Measurements from ENCODE around the gene SCN4B.

The SCN4B gene

DNA sequence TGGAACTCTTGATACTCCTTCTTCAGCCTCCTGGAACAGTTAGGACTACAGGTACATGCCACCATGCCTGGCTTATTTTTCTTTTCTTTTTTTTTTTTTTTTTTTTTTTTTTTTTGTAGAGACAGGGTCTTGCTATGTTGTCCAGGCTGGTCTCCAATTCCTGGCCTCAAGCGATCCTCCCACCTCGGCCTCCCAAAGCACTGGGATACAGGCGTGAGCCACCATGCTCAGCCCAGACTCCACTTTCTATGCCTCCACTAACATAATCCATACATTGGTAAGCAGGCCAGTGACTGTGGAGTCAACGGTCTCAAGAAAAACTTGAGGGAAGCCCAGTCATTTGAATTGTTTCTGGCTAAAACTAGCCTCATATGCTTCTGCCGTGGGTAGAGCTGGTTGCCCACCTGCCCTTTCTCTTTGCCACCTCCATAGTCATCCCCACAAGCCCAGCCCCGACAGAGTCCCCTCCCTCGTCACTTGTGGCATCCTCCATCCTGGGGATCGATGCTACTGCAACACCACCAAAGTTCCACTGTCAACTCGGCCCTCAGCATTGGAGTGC lies 21.5 kb upstream of the SCN4B start:
- no peak for DNase-seq

DNA sequence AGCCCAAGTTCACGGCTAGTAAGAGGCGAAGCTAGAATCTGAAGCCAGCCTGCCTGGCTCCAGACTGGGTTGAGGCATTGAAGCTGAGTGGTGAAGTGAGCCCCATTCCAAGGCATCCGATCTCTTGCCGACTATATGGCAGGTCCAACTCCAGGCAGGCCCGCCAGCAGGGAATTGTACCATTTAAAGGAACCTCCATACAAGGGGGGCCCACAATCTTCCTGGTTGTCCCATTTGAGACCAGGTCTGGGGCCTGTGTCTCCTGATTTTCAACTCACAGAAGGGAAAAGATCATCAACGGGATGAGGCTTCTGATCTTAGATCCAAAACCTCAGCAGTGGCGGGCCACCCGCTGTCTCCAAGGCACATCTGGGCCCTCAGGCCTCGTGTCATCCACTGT lies 19.7 kb upstream of the SCN4B start:
- DNase-seq, result no peak

DNA sequence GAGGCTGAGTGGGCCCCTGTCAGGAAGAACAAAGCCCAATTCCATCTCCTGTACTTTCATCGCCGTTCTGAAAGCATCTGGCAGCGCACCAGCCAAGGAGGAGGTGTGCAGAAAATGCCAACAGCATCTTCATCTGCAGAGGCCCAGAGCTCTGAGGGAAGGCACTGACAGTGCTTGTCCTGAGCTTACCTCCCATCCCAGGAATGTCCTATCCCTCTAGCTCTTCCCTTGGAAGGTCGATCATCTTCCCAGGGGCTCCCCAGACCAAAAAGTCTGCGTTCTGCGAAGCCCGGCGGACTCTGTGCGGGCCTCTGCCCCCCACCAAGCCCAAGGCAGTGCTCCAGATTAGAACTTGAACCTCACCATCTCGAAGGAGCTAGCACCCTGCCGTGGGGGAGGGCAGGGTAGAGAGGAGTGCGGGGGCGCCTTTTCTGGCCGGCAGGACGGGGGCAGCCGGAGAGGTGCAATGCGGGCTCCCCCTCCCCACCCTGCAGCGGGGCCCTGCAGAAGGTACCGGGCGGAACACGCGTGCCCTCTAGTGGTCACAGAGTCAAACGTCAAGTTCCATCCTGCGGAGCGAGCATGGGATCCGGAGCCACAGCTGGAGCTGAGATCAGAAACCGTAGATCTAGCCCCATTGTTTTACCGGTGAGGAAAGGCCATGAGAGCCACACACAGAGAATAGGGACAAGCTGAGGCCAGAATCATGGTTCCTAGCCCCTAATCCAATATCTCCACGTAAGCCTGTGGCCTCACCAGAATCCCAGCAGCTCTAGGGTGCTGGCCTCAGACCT lies 18.8 kb upstream of the SCN4B start:
- peak; percentile 44 for DNase-seq

DNA sequence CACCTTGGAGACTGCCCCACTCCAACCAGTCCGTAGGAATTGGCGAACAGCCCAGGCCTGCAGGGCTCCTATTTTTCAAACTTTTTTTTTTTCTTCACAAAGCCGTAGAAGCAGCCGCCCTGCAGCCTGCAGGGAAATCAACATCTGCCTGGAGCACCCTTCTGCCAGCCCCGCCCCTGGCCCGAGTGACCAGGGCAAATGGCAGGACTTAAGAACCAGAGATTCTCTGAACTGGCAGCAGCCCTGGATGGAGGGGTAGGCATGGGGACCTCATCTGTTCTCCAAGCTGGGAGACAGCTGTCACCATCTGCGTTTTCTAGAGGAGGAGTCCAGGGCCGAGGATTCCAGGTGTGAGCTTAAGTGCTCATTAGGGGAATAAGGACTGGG lies 18.3 kb upstream of the SCN4B start:
- no peak for DNase-seq

DNA sequence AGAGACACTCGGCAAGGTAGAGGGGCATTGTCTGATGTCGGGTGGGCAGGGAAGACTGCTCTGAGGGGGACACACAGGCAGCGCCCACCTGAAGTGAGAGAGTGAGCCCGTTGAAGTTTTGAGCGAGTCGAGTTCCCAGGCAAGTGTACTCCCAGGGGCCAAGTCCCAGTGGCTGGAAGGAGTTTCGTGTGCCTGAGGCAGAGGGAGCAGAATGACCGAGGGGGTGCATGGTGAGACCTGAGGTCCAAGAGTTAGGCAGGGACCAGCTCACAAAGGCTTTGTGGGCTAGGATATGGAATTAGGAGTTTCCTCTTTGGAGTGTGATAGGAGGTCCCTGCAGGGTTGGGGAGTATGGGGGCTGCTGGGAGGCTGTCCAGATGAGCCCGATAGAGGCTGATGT lies 17.6 kb upstream of the SCN4B start:
- DNase-seq, result no peak

DNA sequence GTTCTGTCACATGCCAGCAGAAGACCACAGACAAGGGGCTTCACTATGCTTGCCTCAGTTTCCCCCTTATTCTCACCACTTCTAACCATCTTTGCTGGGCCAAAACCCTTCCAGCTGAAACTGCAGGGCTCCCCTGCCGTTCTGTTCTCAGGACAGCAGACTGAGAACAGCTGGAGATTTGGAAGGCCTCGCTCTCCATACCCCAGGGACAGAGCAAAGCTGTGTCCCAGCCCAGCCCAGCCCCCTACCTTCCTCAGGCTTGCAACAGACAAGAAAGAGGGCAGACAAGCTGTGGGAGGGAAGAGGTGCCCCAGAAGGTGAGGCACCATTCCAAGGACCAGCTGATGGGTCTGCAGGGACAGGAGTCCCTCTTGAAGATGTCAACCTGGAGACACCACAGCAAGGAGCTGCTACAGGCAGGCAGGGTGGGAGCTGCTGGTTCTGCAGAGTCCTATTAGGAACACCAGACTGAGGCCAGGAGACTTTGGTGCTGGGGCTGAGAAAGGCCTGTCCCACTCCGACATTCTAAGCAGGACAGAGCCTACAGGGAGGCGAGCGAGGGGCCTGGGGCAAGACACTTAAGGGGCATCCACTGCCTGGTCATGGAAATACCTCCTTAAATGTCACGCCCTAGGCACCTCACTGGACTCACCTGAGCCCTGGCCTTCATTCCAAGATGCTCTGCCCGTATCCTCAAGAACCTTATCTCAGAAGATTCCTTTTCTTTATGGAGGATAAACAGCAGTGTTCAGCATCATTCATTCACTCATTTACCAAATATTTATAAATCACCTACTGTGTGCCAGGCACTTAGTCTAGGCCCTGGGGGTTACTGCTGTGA lies 16.9 kb upstream of the SCN4B start:
- DNase-seq, result no peak

DNA sequence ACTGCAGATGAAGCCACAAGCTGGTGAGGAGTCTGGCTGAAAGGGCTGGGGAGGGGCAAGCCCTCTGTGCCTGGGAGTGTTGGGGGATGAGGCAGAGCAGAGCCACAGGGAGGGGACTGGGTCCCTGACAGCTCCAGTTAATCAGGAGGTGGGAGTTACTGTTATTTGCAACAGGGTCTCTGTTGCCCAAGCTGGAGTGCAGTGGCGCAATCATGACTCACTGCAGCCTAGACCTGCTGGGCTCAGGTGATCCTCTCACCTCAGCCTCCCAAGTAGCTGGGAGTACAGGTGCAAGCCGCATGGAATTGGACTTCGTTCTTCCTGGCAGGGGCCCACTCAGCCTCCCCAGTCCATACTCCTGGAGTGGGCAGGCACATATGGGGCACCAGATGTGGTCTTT lies 16.1 kb upstream of the SCN4B start:
- no peak for DNase-seq

DNA sequence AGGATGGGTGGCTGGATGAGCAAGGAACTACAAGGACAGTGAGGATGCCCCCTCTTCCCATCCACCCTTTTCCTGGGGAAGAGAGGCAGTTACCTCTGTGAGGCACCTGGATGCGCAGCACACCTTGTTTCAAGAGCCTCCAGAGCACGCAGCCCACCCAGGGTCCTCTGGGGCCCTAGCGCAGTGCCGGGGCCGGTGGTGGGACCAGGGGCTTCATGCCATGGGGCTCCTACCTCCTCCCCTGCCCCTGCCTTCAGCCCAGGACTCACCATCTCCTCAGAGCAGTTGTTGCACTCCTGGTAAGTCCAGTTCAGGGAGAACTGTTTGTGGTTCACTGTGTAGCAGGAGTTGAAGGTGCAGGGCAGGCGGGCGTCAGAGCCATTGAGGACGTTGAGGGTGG lies 15.7 kb upstream of the SCN4B start:
- no peak for DNase-seq

DNA sequence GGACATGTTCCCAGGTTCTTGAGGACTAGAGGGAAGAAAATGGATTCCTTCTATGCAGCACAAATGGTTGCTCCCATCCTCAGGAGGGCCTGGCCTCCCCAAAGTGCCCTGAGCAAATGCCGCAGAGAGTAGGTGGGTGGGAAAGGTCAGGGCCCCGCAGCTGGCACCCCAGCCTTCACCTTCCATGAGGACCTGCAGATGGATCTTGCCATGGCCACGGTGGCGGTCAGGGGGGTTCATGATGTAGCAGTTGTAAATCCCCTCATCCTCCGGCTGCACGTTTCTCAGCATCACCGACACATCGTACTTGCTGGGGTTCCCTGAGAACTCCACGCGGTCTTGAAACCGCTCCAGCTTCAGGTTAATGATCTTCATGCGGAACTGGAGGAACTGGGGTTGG lies 15.3 kb upstream of the SCN4B start:
- DNase-seq, result no peak

DNA sequence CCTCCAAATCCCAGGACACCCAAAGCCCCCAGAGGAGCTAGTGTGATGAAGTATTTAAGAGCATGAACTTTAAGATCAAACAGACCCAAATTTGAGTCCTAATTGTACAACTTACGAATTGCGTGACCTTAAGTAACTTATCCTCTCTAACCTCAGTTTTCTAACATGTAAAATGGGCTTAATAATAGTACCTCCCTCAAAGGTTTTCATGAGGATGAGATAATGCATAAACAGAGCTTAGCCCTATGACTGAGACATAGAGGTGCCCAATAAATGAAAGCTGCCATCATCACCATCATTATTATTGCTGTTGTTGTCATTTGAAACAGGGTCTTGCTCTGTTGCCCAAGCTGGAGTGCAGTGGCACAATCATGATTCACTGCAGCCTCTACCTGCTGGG lies 14.6 kb upstream of the SCN4B start:
- no peak for DNase-seq

DNA sequence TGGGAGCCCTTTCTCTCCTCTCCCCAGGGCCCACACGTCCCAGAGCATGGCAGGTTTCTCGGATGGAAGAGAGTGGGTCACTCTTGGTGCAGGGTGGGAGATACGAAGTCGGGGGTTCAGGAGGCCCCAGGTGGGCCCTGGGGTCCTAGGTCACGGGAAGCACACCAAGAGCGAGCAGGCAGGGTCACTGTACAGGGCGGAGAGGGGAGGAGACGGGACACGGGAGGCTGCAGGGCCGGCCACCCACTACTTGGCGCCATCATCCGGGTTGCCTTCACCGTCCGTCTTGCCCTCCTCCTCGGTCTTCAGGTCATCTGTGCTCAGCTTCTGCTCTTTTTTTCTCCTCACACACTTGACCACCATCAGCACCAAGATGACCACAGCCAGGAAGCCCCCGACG lies 14.0 kb upstream of the SCN4B start:
- no peak for DNase-seq

DNA sequence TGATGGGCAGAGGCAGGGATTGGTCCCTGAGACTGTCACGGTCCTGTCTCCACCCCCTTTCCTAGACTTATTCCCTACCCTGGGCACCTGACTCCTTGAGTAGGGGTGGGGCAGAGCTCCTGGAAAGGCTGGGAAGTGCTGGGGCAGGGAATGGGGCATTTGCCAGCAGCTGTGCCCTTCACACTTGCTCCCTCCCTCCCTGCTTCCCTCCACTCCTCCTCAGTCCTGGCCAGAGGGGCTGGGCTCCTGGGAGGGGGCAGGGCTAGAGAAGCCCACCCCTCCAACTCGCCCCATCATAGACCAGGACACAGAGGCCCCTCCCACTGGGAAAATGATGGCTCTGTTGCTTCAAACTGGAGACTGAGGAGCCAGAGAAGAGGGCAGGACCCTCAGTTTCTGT lies 12.3 kb upstream of the SCN4B start:
- DNase-seq, result no peak

DNA sequence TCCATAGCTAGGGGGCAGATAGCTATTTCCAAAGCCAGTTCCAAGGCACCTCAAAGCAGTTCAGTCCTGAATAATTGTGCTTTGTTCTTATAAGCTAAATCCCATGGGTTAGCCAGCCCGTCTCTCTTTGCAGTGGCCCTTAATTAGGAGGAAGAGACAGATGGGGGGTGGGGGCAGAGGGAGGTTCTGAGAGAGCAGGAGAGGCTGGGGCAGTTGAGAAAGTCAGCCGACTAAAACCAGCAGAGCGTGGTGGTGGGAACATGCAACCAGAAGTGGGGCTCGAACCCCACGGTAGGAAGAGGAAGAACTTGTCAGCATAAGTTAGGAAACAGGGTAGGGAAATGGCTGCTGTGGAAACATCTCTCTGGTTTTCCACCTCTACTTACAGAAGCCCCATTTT lies 10.9 kb upstream of the SCN4B start:
- no peak for DNase-seq

DNA sequence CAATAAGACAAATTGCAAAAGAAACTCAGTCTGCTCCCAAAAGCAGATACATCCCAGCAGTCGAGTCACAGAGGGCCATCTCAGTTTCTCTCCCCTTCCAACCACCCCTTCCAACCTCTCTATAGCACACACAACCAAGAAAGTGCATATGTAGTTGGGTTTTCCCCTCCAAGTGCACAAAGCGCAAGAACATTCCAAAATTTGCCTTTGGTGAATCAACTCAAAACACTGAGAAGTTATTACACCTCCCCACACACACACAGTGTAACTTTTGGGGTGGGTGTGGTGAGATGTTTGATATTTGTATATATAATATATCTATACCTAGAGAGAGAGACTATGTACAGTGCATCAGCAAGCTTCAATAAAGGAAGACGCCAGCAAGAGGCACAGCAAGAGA lies 10.2 kb upstream of the SCN4B start:
- DNase-seq, result no peak

DNA sequence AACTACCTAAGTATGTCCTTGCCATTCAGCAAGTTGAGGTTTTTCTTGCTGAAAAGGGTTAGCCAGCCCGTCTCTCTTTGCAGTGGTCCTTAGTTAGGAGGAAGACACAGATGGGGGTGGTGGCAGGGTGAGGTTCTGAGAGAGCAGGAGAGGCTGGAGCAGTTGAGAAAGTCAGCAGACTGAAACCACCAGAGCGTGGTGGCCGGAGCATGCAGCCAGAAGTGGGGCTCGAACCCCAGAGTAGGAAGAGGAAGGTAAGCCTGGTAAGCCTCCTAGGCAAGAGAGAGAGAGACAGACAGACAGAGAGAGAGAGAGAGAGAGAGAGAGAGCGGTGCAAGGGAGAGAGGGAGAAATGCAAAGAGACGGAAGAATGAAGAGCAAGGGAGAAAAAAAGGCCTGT lies 9.2 kb upstream of the SCN4B start:
- DNase-seq, result no peak

DNA sequence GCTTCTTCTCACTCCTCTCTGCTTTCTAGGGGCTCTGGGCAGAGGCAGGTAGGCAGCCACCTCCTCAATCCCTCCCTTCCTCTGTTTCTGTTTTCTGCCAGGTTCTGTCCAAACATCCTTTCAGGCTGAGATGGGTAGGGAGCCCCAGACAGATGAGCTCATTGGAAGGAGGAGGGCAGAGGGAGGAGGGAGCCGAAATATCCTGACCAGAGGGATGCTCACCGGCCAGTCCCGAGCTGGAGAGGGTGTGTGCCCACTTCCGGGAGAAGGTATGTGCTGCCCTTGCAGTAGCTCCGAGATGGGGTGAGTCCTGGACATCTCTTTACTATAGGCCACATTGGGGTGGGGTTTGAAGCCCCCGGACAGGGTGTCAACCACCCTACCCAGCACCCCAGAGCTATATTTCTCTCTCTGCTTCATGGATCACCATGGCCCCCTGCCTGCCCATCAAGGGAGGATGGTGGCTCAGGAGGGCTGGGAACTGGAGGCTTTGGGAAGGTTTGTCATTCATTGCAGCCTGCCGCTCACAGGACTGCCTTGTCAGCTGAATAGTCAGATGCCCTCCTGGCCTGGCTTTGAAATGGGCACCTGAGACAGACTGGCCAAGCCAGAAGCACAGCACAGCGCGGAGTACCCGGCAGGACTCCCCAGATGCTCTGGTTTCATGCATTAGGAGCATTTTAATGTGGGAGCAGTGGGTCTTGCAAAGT lies 4.7 kb upstream of the SCN4B start:
- no peak for DNase-seq

DNA sequence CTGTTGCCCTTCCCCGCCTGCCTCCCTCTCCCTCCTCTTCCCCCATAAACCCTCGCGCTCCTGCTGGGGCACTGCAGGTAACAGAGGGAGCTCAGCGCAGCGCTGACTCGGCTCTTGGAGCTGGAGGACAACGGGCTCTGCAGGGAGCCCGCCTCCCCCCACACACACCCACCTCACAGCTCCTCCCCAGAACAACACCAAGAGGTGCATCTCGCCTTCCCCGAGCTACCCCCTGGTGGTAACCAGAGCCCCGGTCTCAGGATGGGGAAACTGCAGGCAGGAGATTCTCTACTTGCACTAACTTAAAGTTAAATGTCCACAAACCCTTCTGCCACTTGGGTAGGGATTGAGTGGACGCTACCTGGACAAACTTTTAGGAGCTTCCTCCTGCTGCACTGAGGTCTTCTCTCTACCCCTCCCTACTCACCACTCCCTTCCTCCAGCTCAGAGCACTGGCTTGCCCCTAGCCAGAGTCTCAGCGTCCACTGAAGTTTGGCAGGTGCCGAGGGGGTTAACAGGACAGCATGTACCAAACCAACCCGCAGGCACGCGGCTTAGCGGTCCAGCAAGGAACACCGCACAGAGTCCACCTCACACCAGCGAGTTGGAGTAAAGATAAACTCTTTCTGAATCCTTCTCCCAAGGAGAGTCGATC lies 4.0 kb upstream of the SCN4B start:
- no peak for DNase-seq

DNA sequence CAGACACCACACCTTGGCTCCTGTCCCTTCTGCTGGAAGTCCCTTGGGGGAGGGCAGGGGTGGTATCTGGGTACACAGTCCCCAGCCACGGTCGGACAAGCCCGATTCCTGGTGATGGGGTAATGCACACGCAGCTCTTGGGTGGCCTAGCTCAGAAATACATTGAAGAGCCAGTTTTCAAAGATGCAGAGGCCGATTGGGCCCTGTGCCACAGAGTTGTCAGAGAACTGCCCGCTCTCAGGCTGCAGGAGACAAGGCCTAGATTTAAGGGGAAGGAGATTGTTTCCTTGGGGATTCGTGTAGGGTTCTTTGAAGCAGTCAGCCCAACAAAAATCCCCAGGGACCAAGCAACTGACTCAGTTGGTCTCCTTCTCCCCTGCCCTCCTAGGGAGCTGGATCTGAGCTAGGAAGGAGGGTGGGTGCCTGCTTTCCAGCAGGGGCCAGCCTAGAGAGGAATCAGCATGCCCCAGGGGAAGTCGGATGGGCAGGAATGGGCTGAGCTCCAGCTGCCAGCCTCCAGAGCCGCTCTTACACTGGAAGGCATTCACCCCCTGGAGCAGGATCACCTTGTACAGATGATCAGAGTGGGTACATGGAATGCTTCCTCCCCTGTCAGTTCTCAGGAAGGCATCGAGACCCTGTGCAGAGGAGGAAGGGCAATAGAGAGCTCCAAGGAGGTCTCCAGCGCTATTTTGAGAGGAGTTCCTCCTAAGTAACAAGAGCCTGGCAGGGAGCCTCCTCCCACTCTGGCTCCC lies 3.3 kb upstream of the SCN4B start:
- no peak for DNase-seq

DNA sequence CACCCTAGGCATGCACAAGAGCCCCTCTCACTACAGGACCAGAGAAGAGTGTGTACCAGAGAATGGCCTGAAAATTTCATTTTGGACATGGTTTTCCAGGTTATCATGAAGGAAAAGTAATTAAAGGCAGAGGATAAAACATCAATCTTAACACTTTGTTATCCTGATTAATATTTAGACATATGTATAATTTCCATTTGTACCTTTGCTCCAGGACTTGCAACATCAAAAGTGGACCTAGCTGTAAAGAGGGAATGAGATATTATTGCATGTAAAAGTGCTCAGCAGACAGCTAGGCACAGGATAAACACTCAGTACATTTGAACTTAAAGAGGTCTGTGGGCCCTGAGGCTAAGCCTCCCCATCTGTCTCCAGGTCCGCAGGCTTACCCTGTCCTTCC lies 2.0 kb upstream of the SCN4B start:
- no peak for DNase-seq

DNA sequence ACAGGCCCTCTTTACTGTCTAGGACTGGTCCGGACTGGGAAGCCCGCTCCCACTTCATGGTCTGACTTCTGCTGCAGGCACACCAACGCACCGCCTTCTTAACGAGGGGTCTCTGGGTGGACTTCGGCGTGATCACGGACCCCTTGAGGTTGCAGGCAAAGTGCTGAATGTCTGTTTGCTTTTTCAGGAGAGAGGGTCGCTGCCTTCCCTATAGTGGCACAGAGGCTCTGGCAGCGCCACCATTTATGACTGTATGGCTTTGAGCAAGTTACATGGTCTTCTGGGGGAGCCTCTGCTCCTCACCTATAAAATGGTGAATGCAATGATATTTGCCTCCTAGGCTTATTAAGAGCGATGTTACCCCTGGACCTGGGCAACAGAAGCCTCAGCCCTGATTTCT lies 1.4 kb upstream of the SCN4B start:
- no peak for DNase-seq

DNA sequence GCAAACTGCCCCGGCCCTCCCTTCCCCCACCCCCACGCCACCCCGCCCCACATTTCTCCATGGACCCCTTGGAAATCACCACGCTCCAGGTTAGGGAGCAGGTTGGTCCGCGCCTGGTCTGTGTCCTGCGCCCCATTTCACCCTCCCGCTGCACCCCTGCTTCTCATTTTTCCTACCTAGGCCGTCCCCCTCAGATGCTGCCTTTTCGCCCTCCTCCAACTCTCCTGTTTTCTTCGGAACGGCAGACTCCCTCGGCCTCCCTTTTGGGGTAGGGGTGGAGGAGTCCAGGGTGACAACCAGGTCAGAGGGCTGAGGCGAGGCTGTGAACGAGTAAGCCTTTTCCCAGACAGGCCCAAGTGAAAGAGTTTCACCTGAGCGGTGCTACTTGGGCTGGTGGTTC lies 893 bp upstream of the SCN4B start:
- DNase-seq, result no peak

DNA sequence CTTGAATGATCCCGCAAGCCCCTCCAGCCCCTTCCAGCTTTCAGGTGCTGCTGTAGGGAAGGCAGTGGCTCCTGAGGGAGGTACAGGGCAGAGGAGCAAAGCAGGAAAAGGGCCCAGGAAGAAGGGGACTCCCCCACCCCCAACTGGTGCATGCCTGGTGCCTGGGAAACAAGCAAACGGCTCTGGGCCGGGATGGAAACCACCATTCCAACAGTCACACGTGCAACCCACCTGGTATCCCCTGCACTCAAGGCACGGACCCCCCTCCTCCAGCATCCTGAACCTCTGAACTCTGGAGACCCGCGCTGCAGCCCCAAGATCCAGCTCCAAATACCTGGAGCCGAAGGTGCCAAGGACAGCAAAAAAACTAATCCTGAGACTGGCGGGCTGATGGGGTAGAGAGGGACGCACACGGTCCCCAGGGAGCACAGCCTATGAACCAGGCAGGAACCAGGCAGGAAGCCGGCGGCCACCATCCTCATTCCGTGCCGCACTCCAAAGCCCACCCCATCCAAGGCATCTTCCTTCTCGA lies 537 bp downstream of the SCN4B start:
- no peak for DNase-seq
